HAP-1 (cell line): ENCODE results near the gene AHCTF1.

Experiments
- DNase-seq, 2 experiments: peaks; one replicate each; pipeline ENCODE4 v3.0.0-alpha.2; 2016 to 2020; ENCODE audit warnings: low spot score in 2 of 2
- H3K27me3 ChIP-seq: fragments of 250-450 bp; sonication (Bioruptor Pico); 2 replicates; pipeline ENCODE4 v1.5.1; 2020; ENCODE audit warnings: low read depth, mild to moderate bottlenecking, moderate library complexity
- H3K36me3 ChIP-seq: fragments of 250-450 bp; sonication (Bioruptor Pico); replicated peaks from 2 replicates; pipeline ENCODE4 v1.5.1; 2020; ENCODE audit warnings: mild to moderate bottlenecking
- H3K4me1 ChIP-seq: fragments of 250-450 bp; sonication (Bioruptor Pico); 2 replicates; pipeline ENCODE4 v1.5.1; 2020; ENCODE audit warnings: mild to moderate bottlenecking
- H3K4me3 ChIP-seq: fragments of 250-450 bp; sonication (Bioruptor Pico); 2 replicates; pipeline ENCODE4 v1.5.1; 2020; ENCODE audit warnings: mild to moderate bottlenecking, moderate library complexity
- H3K9me3 ChIP-seq: fragments of 250-450 bp; sonication (Bioruptor Pico); 2 replicates; pipeline ENCODE4 v1.5.1; 2020; ENCODE audit warnings: mild to moderate bottlenecking, moderate library complexity
- in situ Hi-C: fragments of 300-500 bp; cut with MboI; formaldehyde crosslinking; loops from 3 replicates; pipeline ENCODE4 v1.14.3; 2020; ENCODE audit warnings: low sequenced_read_pairs, inconsistent platforms, mixed read lengths

The AHCTF1 gene

GRCh38 chr1:246931549-246932365 is at the start of gene AHCTF1:
Gene AHCTF1, minus strand, starts transcription at chr1:246931948. Its CDS starts 13,578 bp downstream, at chr1:246918370.
- in situ Hi-C loops, result no loop called here
- H3K9me3 ChIP-seq, result no peaks in the 10 kb centered on the region
- H3K4me3 ChIP-seq, result peak within 1 kb of the TSS; percentile 98
- peaks cover 28% of the 10 kb centered on the region for H3K36me3 ChIP-seq
- H3K27me3 ChIP-seq, result no peaks in the 10 kb centered on the region
- peaks cover 17% of the 10 kb centered on the region for H3K4me1 ChIP-seq
- peak; percentile 97 to 98 for DNase-seq

DNA sequence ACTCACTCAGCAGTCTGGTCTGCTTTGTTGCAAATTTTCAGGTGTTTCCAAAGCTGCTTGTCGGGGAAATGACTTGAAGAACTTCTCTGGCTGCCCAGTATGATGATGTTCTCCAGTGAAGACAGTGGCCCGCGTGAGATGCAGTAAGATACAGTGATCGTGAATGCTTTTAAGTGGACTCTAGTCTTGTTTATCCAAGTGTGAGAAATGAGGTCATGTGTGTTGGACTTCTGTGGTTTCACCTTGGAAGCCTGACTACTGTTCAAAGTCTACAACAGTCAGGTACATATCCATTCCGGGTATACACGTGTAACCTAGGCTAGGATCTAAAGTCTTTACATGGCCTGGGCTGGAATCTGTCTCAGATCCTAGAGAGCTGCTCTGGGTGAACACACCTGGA is 47.0 kb upstream of the AHCTF1 start:
- peaks cover 29% of the 10 kb centered on the region for H3K36me3 ChIP-seq
- H3K9me3 ChIP-seq, result peaks cover 29% of the 10 kb centered on the region

DNA sequence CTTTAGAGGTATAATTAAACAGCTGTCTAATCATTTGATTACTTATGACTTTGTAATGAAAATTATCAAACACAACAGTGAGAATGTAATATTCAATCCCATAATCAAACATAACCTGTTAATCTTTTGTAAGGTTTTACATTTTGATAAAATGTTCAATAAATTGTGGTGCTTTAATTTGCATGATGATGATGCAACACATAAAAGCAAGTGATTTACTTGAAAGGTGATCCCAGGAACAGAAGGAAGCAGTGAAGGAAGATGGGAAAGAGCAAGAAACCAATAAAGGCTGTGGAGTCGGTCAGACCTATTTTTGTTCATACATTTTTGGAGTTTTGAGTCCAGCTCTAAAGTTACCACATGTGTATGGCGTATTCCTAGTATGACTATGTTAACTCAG is 46.5 kb upstream of the AHCTF1 start:
- Histone ChIP-seq H3K4me1 (no peaks in the 10 kb centered on the region), H3K9me3 (peaks cover 34% of the 10 kb centered on the region), H3K4me3 (no peak overlapping the region), H3K36me3 (peaks cover 30% of the 10 kb centered on the region), H3K27me3 (no peaks in the 10 kb centered on the region)
- in situ Hi-C loops, result no loop called here
- no peak for DNase-seq

More for the DNA sequence above, 47.0 kb upstream of the AHCTF1 start:
- Histone ChIP-seq H3K4me3 (no peak overlapping the region), H3K27me3 (no peaks in the 10 kb centered on the region), H3K4me1 (no peaks in the 10 kb centered on the region)
- in situ Hi-C loops, result no loop called here
- DNase-seq, result no peak

GRCh38 chr1:246971969-246972368 is 40.2 kb upstream of the AHCTF1 start:
- in situ Hi-C loops, result no loop called here
- no peaks in the 10 kb centered on the region for H3K4me1 ChIP-seq
- H3K4me3 ChIP-seq, result no peak overlapping the region
- peaks cover 16% of the 10 kb centered on the region for H3K36me3 ChIP-seq
- no peak for DNase-seq
- no peaks in the 10 kb centered on the region for H3K27me3 ChIP-seq
- H3K9me3 ChIP-seq, result peaks cover 28% of the 10 kb centered on the region

DNA sequence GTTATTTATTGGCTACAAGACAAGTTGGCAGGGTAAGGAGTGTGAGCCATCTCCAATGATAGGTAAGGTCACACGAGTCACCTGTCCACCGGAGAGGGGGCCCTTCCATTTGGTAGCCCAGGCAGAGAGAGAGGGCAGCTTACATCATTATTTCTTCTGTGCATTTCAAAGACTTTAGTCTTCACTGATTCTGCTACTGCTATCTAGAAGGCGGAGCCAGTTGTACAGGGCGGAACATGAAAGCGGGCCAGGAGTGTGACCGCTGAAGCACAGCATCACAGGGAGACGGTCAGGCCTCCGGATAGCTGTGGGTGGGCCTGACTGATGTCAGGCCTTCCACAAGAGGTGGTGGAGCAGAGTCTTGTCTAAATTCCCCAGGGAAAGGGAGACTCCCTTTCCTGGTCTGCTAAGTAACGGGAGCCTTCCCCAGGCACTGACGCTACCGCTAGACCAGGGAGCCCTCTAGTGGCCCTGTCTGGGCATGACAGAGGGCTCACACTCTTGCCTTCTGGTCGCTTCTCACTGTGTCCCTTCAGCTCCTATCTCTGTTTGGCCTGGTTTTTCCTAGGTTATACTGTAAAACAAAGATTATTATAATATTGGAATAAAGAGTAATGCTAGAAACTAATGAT is 39.5 kb upstream of the AHCTF1 start:
- Histone ChIP-seq H3K27me3 (no peaks in the 10 kb centered on the region), H3K4me1 (no peaks in the 10 kb centered on the region), H3K9me3 (peaks cover 28% of the 10 kb centered on the region), H3K36me3 (peaks cover 16% of the 10 kb centered on the region), H3K4me3 (no peak overlapping the region)
- peak in 1 of 2 experiments; percentile 37 for DNase-seq
- in situ Hi-C loops, result no loop called here

DNA sequence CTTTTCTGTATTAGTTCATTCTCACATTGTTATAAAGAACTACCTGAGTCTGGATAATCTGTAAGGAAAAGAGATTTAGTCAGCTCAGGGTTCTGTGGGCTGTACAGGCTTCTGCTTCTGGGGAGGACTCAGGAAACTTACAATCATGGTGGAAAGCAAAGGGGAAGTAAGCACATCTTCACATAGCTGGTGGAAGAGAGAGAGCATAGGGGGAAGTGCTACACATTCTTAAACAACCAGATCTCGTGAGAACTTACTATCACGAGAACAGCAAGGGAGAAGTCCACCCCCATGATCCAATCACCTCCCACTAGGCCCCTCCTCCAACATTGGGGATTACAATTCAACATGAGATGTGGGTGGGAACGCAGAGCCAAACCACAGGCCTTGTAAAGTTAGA is 37.9 kb upstream of the AHCTF1 start:
- DNase-seq, result no peak
- peaks cover 21% of the 10 kb centered on the region for H3K9me3 ChIP-seq
- peaks cover 11% of the 10 kb centered on the region for H3K36me3 ChIP-seq
- no peak overlapping the region for H3K4me3 ChIP-seq
- H3K27me3 ChIP-seq, result no peaks in the 10 kb centered on the region
- in situ Hi-C loops, result no loop called here
- H3K4me1 ChIP-seq, result no peaks in the 10 kb centered on the region

GRCh38 chr1:246966502-246966901 is 34.8 kb upstream of the AHCTF1 start:
- peaks cover 14% of the 10 kb centered on the region for H3K36me3 ChIP-seq
- H3K4me1 ChIP-seq, result no peaks in the 10 kb centered on the region
- in situ Hi-C loops, result no loop called here
- no peak for DNase-seq
- H3K9me3 ChIP-seq, result peaks cover 17% of the 10 kb centered on the region
- no peak overlapping the region for H3K4me3 ChIP-seq
- no peaks in the 10 kb centered on the region for H3K27me3 ChIP-seq

GRCh38 chr1:246959944-246960693 is 28.4 kb upstream of the AHCTF1 start:
- H3K27me3 ChIP-seq, result no peaks in the 10 kb centered on the region
- H3K4me1 ChIP-seq, result peaks cover 3% of the 10 kb centered on the region; the same call in 1 of the 2 replicates
- no peak overlapping the region for H3K4me3 ChIP-seq
- in situ Hi-C loops, result no loop called here
- H3K9me3 ChIP-seq, result no peaks in the 10 kb centered on the region
- no peak for DNase-seq
- peaks cover 25% of the 10 kb centered on the region for H3K36me3 ChIP-seq

GRCh38 chr1:246954126-246954525 is 22.4 kb upstream of the AHCTF1 start:
- in situ Hi-C loops, result no loop called here
- Histone ChIP-seq H3K27me3 (no peaks in the 10 kb centered on the region), H3K4me3 (no peak overlapping the region), H3K9me3 (no peaks in the 10 kb centered on the region), H3K36me3 (peaks cover 9% of the 10 kb centered on the region), H3K4me1 (no peaks in the 10 kb centered on the region)
- no peak for DNase-seq

GRCh38 chr1:246951413-246951812 is 19.7 kb upstream of the AHCTF1 start:
- H3K4me1 ChIP-seq, result no peaks in the 10 kb centered on the region
- no peaks in the 10 kb centered on the region for H3K9me3 ChIP-seq
- in situ Hi-C loops, result no loop called here
- no peaks in the 10 kb centered on the region for H3K27me3 ChIP-seq
- peaks cover 4% of the 10 kb centered on the region; the same call in 1 of the 2 replicates for H3K36me3 ChIP-seq
- no peak for DNase-seq
- H3K4me3 ChIP-seq, result no peak overlapping the region

GRCh38 chr1:246949956-246950355 is 18.2 kb upstream of the AHCTF1 start:
- in situ Hi-C loops, result no loop called here
- Histone ChIP-seq H3K36me3 (peaks cover 4% of the 10 kb centered on the region; the same call in 1 of the 2 replicates), H3K4me1 (no peaks in the 10 kb centered on the region), H3K9me3 (no peaks in the 10 kb centered on the region), H3K4me3 (no peak overlapping the region), H3K27me3 (no peaks in the 10 kb centered on the region)
- no peak for DNase-seq

GRCh38 chr1:246947255-246947654 is 15.5 kb upstream of the AHCTF1 start:
- DNase-seq, result no peak
- in situ Hi-C loops, result no loop called here
- Histone ChIP-seq H3K27me3 (no peaks in the 10 kb centered on the region), H3K4me1 (no peaks in the 10 kb centered on the region), H3K4me3 (no peak overlapping the region), H3K36me3 (peaks cover 6% of the 10 kb centered on the region), H3K9me3 (no peaks in the 10 kb centered on the region)

DNA sequence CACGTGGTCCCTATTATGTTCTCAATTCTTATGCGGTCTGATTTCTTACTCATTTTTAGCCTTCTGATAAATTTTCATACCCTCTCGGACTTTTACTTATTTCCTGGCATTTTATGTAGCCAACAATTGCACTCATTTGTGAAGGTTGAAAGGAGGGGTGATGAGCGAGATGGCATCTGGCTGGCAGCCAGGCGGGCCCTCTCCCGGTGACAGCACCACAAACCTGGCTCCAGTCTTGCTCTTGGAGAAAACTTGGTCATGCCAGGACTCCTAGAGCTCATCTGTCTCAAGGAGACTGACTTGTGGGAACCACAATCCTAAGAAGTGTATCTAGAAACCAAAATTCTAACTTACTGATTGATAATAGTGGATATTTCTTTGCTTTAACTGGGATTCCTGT is 14.6 kb upstream of the AHCTF1 start:
- peaks cover 6% of the 10 kb centered on the region for H3K36me3 ChIP-seq
- no peaks in the 10 kb centered on the region for H3K9me3 ChIP-seq
- H3K4me1 ChIP-seq, result no peaks in the 10 kb centered on the region
- H3K27me3 ChIP-seq, result no peaks in the 10 kb centered on the region
- H3K4me3 ChIP-seq, result no peak overlapping the region
- in situ Hi-C loops, result no loop called here
- no peak for DNase-seq

DNA sequence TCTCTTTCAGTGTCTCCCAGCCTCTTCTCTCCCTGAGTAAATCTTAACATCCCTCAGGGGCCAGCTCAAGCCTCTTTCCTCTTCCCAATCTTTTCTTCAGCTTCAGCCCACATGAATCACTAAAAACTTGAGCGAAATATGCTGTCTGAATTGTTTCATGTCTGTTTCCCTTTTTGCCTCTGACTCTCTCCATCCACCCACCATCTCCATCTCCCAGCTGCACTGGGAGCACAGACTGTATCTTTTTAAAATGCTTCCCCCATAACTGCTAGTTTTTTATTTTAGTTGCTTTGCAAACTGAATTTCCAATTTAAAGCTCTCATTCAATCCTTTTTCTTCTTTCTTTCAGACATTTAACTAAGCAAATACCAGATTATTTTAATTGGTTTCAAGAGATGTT is 3.0 kb upstream of the AHCTF1 start:
- H3K4me1 ChIP-seq, result peaks cover 5% of the 10 kb centered on the region; the same call in 1 of the 2 replicates
- no peak for DNase-seq
- no peaks in the 10 kb centered on the region for H3K27me3 ChIP-seq
- H3K9me3 ChIP-seq, result no peaks in the 10 kb centered on the region
- no peak overlapping the region for H3K4me3 ChIP-seq
- peaks cover 5% of the 10 kb centered on the region for H3K36me3 ChIP-seq
- in situ Hi-C loops, result no loop called here
